Osteoblast (primary cell): Measurements from ENCODE around the gene HYAL3. TPM values are rescaled to one million over a fixed set of nuclear protein-coding genes. Genes with fewer than 3 reads are reported as not detected.

Source experiments
- DNase-seq: peaks from one replicate; pipeline ENCODE4 v3.0.0; 2011; ENCODE audit warnings: low spot score, mixed read lengths; ENCODE audit not compliant: insufficient read length; ENCODE audit errors: missing footprints
- H2AFZ ChIP-seq: 2 replicates; pipeline ENCODE4 v1.6.0; 2011; ENCODE audit warnings: mild to moderate bottlenecking, low read length
- H3K27ac ChIP-seq: 2 replicates; pipeline ENCODE4 v1.5.1; 2011; ENCODE audit warnings: mild to moderate bottlenecking, low read depth, low read length, moderate library complexity
- H3K27me3 ChIP-seq: 2 replicates; pipeline ENCODE4 v1.6.0; 2012; ENCODE audit warnings: mild to moderate bottlenecking, control low read depth, inconsistent platforms, low read length, moderate library complexity; ENCODE audit not compliant: insufficient read depth
- H3K36me3 ChIP-seq: 2 replicates; pipeline ENCODE4 v1.5.1; 2011; ENCODE audit warnings: mild to moderate bottlenecking, low read length, control low read depth, moderate library complexity; ENCODE audit not compliant: insufficient read depth
- H3K4me1 ChIP-seq: 2 replicates; pipeline ENCODE4 v1.5.1; 2011; ENCODE audit warnings: mild to moderate bottlenecking, low read length, control low read depth, moderate library complexity; ENCODE audit not compliant: insufficient read depth
- H3K4me2 ChIP-seq: 2 replicates; pipeline ENCODE4 v1.6.0; 2011; ENCODE audit warnings: mild to moderate bottlenecking, low read length; ENCODE audit not compliant: insufficient read depth
- H3K4me3 ChIP-seq: fragments of 200-600 bp; sonication (generic); 3 replicates; pipeline ENCODE4 v1.5.1; 2012; ENCODE audit warnings: mild to moderate bottlenecking, low read length, inconsistent platforms; ENCODE audit not compliant: insufficient read depth
- H3K79me2 ChIP-seq: 2 replicates; pipeline ENCODE4 v1.6.0; 2012; ENCODE audit warnings: mild to moderate bottlenecking, low read length, control low read depth, inconsistent platforms; ENCODE audit not compliant: insufficient read depth
- H3K9me3 ChIP-seq: 2 replicates; pipeline ENCODE4 v1.5.1; 2011; ENCODE audit warnings: low read depth, low read length, control low read depth
- H4K20me1 ChIP-seq: 2 replicates; pipeline ENCODE4 v1.6.0; 2012; ENCODE audit warnings: mild to moderate bottlenecking, low read length, control low read depth; ENCODE audit not compliant: insufficient read depth
- total RNA-seq: library from RNA; depleted of rRNA; stranded (reverse); fragments of >200 nt; gene quantifications from 2 replicates; pipeline ENCODE4 v1.2.3, GENCODE V29; 2012
- TF ChIP-seq, protein P1 (sequence below): IDR thresholded peaks from 2 replicates; pipeline ENCODE4 v1.5.1; 2011; ENCODE audit warnings: mild to moderate bottlenecking, low read depth, low read length, moderate library complexity; ENCODE audit errors: extremely low read depth

The HYAL3 gene
- total RNA-seq, 1 donor, result 1.8 TPM

DNA sequence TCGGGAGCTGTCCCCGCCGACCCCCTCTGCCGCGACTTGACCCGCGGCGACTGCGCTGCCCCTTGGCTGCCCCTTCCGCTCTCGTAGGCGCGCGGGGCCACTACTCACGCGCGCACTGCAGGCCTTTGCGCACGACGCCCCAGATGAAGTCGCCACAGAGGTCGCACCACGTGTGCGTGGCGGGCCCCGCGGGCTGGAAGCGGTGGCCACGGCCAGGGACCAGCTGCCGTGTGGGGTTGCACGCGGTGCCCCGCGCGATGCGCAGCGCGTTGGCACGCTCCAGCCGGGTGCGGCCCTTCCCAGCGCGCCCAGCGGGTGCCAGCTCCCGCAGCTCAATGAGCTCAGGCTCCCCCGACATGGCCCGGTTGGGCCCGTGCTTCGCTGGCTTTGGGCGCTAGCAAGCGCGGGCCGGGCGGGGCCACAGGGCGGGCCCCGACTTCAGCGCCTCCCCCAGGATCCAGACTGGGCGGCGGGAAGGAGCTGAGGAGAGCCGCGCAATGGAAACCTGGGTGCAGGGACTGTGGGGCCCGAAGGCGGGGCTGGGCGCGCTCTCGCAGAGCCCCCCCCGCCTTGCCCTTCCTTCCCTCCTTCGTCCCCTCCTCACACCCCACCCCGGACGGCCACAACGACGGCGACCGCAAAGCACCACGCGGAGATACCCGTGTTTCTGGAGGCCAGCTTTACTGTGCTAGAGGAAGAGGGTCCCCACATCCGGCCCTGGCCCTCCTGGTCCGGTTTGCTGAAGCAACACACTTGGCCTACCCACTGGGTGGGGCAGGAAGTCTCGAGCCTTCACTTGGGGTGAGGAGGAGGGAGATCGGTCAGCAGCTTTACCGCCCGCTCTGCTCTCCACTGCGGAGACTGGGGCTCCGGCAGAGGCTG is 41.5 kb upstream of the HYAL3 start, which contains the start of gene RASSF1:
Gene RASSF1 (minus strand): TSS at position 389 of the 882 bp plus-strand sequence. CDS start 31 bp downstream, at position 358.
- Histone ChIP-seq H3K27ac (peak within 1 kb of the TSS; percentile 83), H3K4me3 (peak within 1 kb of the TSS; percentile 77), H3K79me2 (peaks cover 43% of the 10 kb centered on the region), H2AFZ (peak within 1 kb of the TSS; percentile 82), H3K4me1 (peaks cover 44% of the 10 kb centered on the region), H4K20me1 (peaks cover 6% of the 10 kb centered on the region), H3K4me2 (peak within 1 kb of the TSS; percentile 97), H3K36me3 (no peaks in the 10 kb centered on the region), H3K9me3 (no peaks in the 10 kb centered on the region), H3K27me3 (no peaks in the 10 kb centered on the region)
- DNase-seq, result peak; percentile 96
- TF ChIP-seq, protein P1, sequence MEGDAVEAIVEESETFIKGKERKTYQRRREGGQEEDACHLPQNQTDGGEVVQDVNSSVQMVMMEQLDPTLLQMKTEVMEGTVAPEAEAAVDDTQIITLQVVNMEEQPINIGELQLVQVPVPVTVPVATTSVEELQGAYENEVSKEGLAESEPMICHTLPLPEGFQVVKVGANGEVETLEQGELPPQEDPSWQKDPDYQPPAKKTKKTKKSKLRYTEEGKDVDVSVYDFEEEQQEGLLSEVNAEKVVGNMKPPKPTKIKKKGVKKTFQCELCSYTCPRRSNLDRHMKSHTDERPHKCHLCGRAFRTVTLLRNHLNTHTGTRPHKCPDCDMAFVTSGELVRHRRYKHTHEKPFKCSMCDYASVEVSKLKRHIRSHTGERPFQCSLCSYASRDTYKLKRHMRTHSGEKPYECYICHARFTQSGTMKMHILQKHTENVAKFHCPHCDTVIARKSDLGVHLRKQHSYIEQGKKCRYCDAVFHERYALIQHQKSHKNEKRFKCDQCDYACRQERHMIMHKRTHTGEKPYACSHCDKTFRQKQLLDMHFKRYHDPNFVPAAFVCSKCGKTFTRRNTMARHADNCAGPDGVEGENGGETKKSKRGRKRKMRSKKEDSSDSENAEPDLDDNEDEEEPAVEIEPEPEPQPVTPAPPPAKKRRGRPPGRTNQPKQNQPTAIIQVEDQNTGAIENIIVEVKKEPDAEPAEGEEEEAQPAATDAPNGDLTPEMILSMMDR, result no peak

GRCh38 chr3:50340147-50340447 is 40.9 kb upstream of the HYAL3 start:
- H2AFZ ChIP-seq, result peak overlapping the region; percentile 82
- peaks cover 11% of the 10 kb centered on the region for H4K20me1 ChIP-seq
- H3K4me2 ChIP-seq, result peak overlapping the region; percentile 97
- H3K79me2 ChIP-seq, result peaks cover 48% of the 10 kb centered on the region
- H3K4me3 ChIP-seq, result peak overlapping the region; percentile 77
- no peaks in the 10 kb centered on the region for H3K9me3 ChIP-seq
- DNase-seq, result no peak
- H3K4me1 ChIP-seq, result peaks cover 44% of the 10 kb centered on the region
- H3K36me3 ChIP-seq, result no peaks in the 10 kb centered on the region
- TF ChIP-seq, protein P1, result no peak
- peak overlapping the region; percentile 83 for H3K27ac ChIP-seq
- no peaks in the 10 kb centered on the region for H3K27me3 ChIP-seq

DNA sequence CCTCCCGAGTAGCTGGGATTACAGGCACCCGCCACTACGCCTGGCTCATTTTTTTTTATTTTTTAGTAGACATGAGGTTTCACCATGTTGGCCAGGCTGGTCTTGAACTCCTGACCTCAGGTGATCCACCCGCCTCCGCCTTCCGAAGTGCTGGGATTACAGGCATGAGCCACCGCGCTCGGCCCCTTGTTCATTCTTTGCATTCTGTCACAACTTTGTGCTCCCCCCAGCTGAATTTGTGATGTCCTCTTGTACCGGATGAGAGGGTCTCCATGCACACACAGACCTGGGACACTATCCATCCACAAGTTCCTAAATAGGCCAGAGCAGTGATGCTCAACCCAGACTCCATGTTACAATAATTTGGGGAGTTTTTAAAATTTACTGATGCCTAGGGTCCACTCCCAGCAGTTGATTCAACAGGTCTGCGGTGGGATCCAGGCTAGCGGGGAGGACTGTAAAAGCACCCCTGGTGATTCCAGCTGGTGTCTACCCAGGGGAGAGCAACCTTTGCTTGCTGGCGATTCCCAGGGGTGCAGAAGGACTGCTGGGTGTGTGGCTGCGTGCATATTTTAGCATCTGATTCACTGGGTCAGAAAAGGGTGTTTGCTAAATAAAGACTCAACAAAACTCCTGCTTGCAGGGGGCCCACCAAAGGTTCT is 40.4 kb upstream of the HYAL3 start:
- H2AFZ ChIP-seq, result peak overlapping the region; percentile 82
- H3K79me2 ChIP-seq, result peaks cover 53% of the 10 kb centered on the region

More for the DNA sequence above, 40.4 kb upstream of the HYAL3 start:
- H3K27ac ChIP-seq, result peak overlapping the region; percentile 83
- TF ChIP-seq, protein P1, result no peak
- peaks cover 47% of the 10 kb centered on the region for H3K4me1 ChIP-seq
- DNase-seq, result peak; percentile 90
- H3K9me3 ChIP-seq, result no peaks in the 10 kb centered on the region
- H4K20me1 ChIP-seq, result peaks cover 14% of the 10 kb centered on the region
- peak overlapping the region; percentile 97 for H3K4me2 ChIP-seq
- peak overlapping the region; percentile 77 for H3K4me3 ChIP-seq
- no peaks in the 10 kb centered on the region for H3K27me3 ChIP-seq
- H3K36me3 ChIP-seq, result no peaks in the 10 kb centered on the region
